GM12878 (cell line): Measurements from ENCODE around the gene FMNL2. TPM values are rescaled to one million over a fixed set of nuclear protein-coding genes. Genes with fewer than 3 reads are reported as not detected.

Experiments
- ATAC-seq: fragments of 200-7000 bp; cut with Tn5 transposase; 3 replicates; pipeline ENCODE4 v1.9.1; 2020; ENCODE audit warnings: mild to moderate bottlenecking, moderate library complexity
- BruUV-seq: library from RNA; stranded (reverse); fragments of 400-500 nt; replicated peaks from 2 replicates; lab custom pipeline; 2021; lab: Mats Ljungman, UMichigan
- CTCF ChIA-PET: fragments of 300-600 bp; sonication (Branson Sonifier 250); formaldehyde crosslinking; extraction: SDS; loops from one replicate; lab custom pipeline; 2021; ENCODE audit warnings: inconsistent platforms; lab: Yijun Ruan, JAX
- POLR2A ChIA-PET: fragments of 350-600 bp; formaldehyde crosslinking; extraction: SDS; loops from one replicate; lab custom pipeline; 2021; ENCODE audit warnings: inconsistent platforms; lab: Charles Lee
- RAD21 ChIA-PET: fragments of 300-600 bp; sonication (Branson Sonifier 250); formaldehyde crosslinking; loops from one replicate; lab custom pipeline; 2023; ENCODE audit warnings: antibody characterized with exemption; ENCODE audit not compliant: unreplicated experiment; lab: Charles Lee
- SMC1A ChIA-PET: fragments of 300-600 bp; sonication (Branson Sonifier 250); formaldehyde crosslinking; loops from one replicate; lab custom pipeline; 2023; ENCODE audit not compliant: unreplicated experiment, uncharacterized antibody; lab: Charles Lee
- DNase-seq: peaks from one replicate; pipeline ENCODE4 v3.0.0-alpha.2; 2011; ENCODE audit warnings: low read depth, low spot score
- FAIRE-seq: peaks from 3 replicates; lab custom pipeline; 2011; peaks lifted over from hg19 to GRCh38; lab: Jason Lieb, UNC
- H2AFZ ChIP-seq: 2 replicates; pipeline ENCODE4 v1.6.0; 2011; ENCODE audit warnings: low read depth, low read length, control low read depth; ENCODE audit not compliant: control insufficient read depth
- H3K27ac ChIP-seq: 2 replicates; pipeline ENCODE4 v1.5.1; 2011; ENCODE audit warnings: control low read depth; ENCODE audit not compliant: control insufficient read depth, insufficient read depth
- H3K27me3 ChIP-seq, 2 experiments: replicated peaks in 1 of 2; 2 replicates each; pipeline versions ENCODE4 v1.6.0 to v1.6.1; 2011; ENCODE audit warnings: low read length in 1 of 2; ENCODE audit not compliant: control insufficient read depth in 2 of 2, insufficient read depth in 2 of 2
- H3K36me3 ChIP-seq, 2 experiments: 2 replicates each; pipeline ENCODE4 v1.5.1; 2011; ENCODE audit warnings: low read length in 1 of 2; ENCODE audit not compliant: control insufficient read depth in 2 of 2, insufficient read depth in 2 of 2
- H3K4me1 ChIP-seq: 2 replicates; pipeline ENCODE4 v1.6.1; 2011; ENCODE audit warnings: mild to moderate bottlenecking, low read length, moderate library complexity, mixed read lengths; ENCODE audit not compliant: control insufficient read depth, insufficient read depth
- H3K4me2 ChIP-seq: 2 replicates; pipeline ENCODE4 v1.6.0; 2011; ENCODE audit warnings: control low read depth; ENCODE audit not compliant: control insufficient read depth, insufficient read depth
- H3K4me3 ChIP-seq: fragments of 200-600 bp; sonication (generic); 2 replicates; pipeline ENCODE4 v1.5.1; 2016
- H3K79me2 ChIP-seq: 2 replicates; pipeline ENCODE4 v1.6.0; 2011; ENCODE audit warnings: low read length; ENCODE audit not compliant: control insufficient read depth, insufficient read depth
- H3K9ac ChIP-seq: 2 replicates; pipeline ENCODE4 v1.8.0; 2011; ENCODE audit warnings: low read length, control low read depth, mixed read lengths; ENCODE audit not compliant: control insufficient read depth, insufficient read depth
- H3K9me3 ChIP-seq: replicated peaks from 3 replicates; pipeline ENCODE4 v1.5.1; 2011; ENCODE audit warnings: mild to moderate bottlenecking, low read length; ENCODE audit not compliant: control insufficient read depth, insufficient read depth
- H4K20me1 ChIP-seq: 2 replicates; pipeline ENCODE4 v1.6.0; 2011; ENCODE audit not compliant: control insufficient read depth, insufficient read depth
- BHLHE40 ChIP-seq, 2 experiments: fragments of 450-650 bp in 1 of 2; IDR thresholded peaks; 2 replicates each; pipeline ENCODE4 v1.6.1; 2011 to 2017; ENCODE audit warnings: low read depth in 2 of 2, borderline replicate concordance in 1 of 2, improper control_type of control experiment in 1 of 2, low read length in 1 of 2, mild to moderate bottlenecking in 1 of 2
- SPI1 ChIP-seq: IDR thresholded peaks from 2 replicates; pipeline ENCODE4 v1.6.1; 2011; ENCODE audit warnings: low read depth, mild to moderate bottlenecking, low read length, moderate library complexity, borderline replicate concordance; ENCODE audit not compliant: insufficient read depth
- ZBTB4 ChIP-seq: fragments of 450-650 bp; formaldehyde crosslinking; IDR thresholded peaks from 2 replicates; pipeline ENCODE4 v1.4.0; 2022; ENCODE audit warnings: mild to moderate bottlenecking, moderate library complexity
- ZNF384 ChIP-seq: IDR thresholded peaks from 2 replicates; pipeline ENCODE4 v1.6.1; 2012; ENCODE audit warnings: low read depth, mild to moderate bottlenecking, low read length, improper control_type of control experiment, borderline replicate concordance
- WGBS: methylation state at CpG from one replicate; pipeline ENCODE4 v1.1.6; 2016; ENCODE audit warnings: low lambda C conversion rate; ENCODE audit not compliant: insufficient replicate concordance, insufficient coverage; ENCODE audit errors: missing lambda C conversion rate; 5-methylcytosine and 5-hydroxymethylcytosine counted together
- in situ Hi-C: fragments of 300-500 bp; cut with MboI; formaldehyde crosslinking; loops from 9 replicates; pipeline ENCODE4 v1.14.3; 2018; ENCODE audit warnings: mixed read lengths
- intact Hi-C: fragments of 100-400 bp; cut with micrococcal nuclease; formaldehyde crosslinking; loops from one replicate; pipeline ENCODE4 v1.14.2; 2022; ENCODE audit not compliant: unreplicated experiment
- polyA plus RNA-seq, 11 experiments: library from polyadenylated mRNA; depleted of rRNA in 4 of 11; unstranded in 6 of 11; stranded (reverse) in 5 of 11; fragments of >200 nt; fragmentation: Nextera tagmentation in 4 of 11; fragmentation: Illumina TruSeq in 1 of 11; extraction: Ambion mirVana in 4 of 11; extraction: Trizol in 1 of 11; gene quantifications; 1 replicate in 1 of 11; 2 replicates in 10 of 11; pipeline versions ENCODE4 v1.2.1 to v1.2.3, GENCODE V29; 2011 to 2016; ENCODE audit warnings: inconsistent platforms in 2 of 11, missing spikeins in 2 of 11, low read depth in 1 of 11
- total RNA-seq, 4 experiments: library from RNA; depleted of rRNA in 3 of 4; stranded (reverse); fragments of >200 nt in 3 of 4; fragmentation: Illumina TruSeq in 1 of 4; extraction: Trizol in 1 of 4; gene quantifications; 2 replicates each; pipeline versions ENCODE4 v1.2.1 to v1.2.3, GENCODE V29; 2013 to 2021

FMNL2 gene
- total and polyA plus RNA-seq, 10 of the 15 experiments (the other 5 are each of a cell fraction or from before 2014, with no cell fraction given): 0.13 to 9.9 (median 0.35) TPM

DNA sequence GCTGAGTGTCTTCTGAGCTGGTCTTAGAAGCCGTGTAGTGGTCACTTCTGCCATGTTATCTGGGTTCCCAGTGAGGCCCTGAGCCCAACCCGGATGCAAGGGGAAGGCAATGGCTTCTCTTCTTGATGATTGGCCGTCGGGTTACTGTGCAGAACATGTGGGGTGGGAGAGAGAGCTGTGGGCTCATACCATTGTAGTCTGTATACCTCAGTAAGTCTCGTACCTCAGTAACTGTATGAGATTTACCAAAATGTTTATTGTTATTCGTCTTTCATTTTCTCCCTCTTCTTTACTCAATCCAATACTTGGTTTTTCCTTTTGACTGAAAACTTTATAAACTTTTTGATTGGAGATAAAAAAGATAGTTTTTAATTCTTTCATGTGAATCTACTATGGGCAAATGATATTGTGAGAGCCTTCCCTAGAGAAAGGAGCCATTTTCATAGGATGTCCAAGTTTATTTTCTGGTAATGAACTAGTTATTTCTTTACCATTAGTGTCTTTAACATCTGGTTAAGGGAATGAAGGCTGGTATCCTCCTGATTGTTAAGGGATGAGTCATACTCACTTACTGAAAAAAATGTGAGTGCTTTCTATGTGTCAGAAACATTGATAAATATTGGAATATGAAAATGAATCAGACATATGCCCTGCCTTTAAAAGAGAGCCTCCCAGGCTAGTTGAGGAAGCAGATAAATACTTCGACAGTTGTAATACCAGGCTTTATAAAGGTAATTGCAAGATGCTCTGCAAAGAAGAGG, 252.4 kb downstream of the FMNL2 start (continued):
- TF ChIP-seq ZBTB4 (CRISPR knock-in tag) (no peak), SPI1 (no peak)

DNA sequence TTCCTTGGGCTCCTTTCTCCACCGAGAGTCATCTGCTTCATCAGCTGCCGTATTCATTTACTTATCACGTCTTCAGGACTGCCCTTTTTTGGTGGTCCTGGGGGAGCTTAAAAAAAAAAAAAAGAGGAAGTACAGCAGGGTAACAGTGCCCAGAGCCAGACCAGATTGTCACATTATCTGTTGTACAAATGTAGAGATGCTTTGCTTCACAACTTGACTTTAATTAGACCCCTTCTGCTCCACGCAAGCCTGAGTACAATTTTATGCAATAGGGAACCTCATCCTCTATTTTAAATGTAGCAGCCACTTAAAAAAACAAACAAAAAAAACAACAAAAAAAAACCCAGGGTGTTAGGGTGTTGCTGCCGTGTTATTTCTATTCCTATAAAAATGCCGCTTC, 254.0 kb downstream of the FMNL2 start:
- no peaks in the 10 kb centered on the region for H4K20me1 ChIP-seq
- BruUV-seq: no TSS peak
- H3K79me2 ChIP-seq: no peaks in the 10 kb centered on the region
- POLR2A ChIA-PET: interaction anchor here (1.1 kb wide), 1 partner anchor 186 kb away, joined by 3 read pairs; no protein-coding TSS in a partner anchor
- SMC1A ChIA-PET: interaction anchor here (1.0 to 1.9 kb wide), 5 partner anchors 13 to 26 kb away, joined by 3 to 9 read pairs (median 5); no protein-coding TSS in a partner anchor
- no peak overlapping the region for H3K27ac ChIP-seq
- no peak overlapping the region for H3K4me2 ChIP-seq
- 0 out of 2 replicates have a peak, but pooled peaks have one; percentile 3 for TF ChIP-seq SPI1
- TF ChIP-seq BHLHE40 (IDR thresholded peaks at IDR 0.05; ENCODE audit: borderline replicate concordance in 1 of 2, low read depth in 2 of 2, low read length in 1 of 2): no peak
- 0 out of 2 replicates have a peak, but pooled peaks have one; percentile 26 for TF ChIP-seq ZNF384
- TF ChIP-seq, all 136 proteins: peak for 2
- in situ Hi-C loops: no loop called here
- intact Hi-C loops: no loop called here
- H3K9me3 ChIP-seq: no peaks in the 10 kb centered on the region
- no peaks in the 10 kb centered on the region for H3K27me3 ChIP-seq
- CTCF ChIA-PET: interaction anchor here (1.4 kb wide), 1 partner anchor 24 kb away, joined by 5 read pairs; no protein-coding TSS in a partner anchor
- RAD21 ChIA-PET: no interaction called here
- H2AFZ ChIP-seq: no peak overlapping the region
- no peak for ATAC-seq
- no peak overlapping the region for H3K4me3 ChIP-seq
- DNase-seq: no peak
- 61% methylated on average over 6 of the region's 6 CpGs for WGBS
- H3K4me1 ChIP-seq: no peaks in the 10 kb centered on the region
- H3K9ac ChIP-seq: no peak overlapping the region
- no peaks in the 10 kb centered on the region; a peak in 1 of 4 replicates for H3K36me3 ChIP-seq
- no peak for FAIRE-seq
